ENCODE results near the gene ELMO2.

GRCh38 chr20:46354920-46355654 is 51.3 kb downstream of the ELMO2 start:
- TF ChIP-seq PPARA (CRISPR knock-in tag; IDR thresholded peaks at IDR 0.05; ENCODE audit: borderline replicate concordance) (no peak), ZFP30 (CRISPR knock-in tag; IDR thresholded peaks at IDR 0.05) (no peak), TSHZ2 (CRISPR knock-in tag; IDR thresholded peaks at IDR 0.05) (no peak), GLIS3 (CRISPR knock-in tag; IDR thresholded peaks at IDR 0.05) (no peak), ZNF8 (CRISPR knock-in tag; IDR thresholded peaks at IDR 0.05) (no peak), ZFP3 (CRISPR knock-in tag; IDR thresholded peaks at IDR 0.05) (no peak), ISL1 (CRISPR knock-in tag; IDR thresholded peaks at IDR 0.05) (no peak), TCF4 (CRISPR knock-in tag; IDR thresholded peaks at IDR 0.05; ENCODE audit: borderline replicate concordance) (no peak), RARB (CRISPR knock-in tag; IDR thresholded peaks at IDR 0.05) (no peak), TOX (CRISPR knock-in tag; IDR thresholded peaks at IDR 0.05; ENCODE audit: borderline replicate concordance) (no peak), ZC3H10 (CRISPR knock-in tag; IDR thresholded peaks at IDR 0.05) (no peak)

Data from SK-N-SH treated with all-trans-retinoic acid at 6 μM for 48 hours (cell line).